Right cardiac atrium (tissue), 5 donors: Measurements from ENCODE around the gene EIF1AD. TPM values are rescaled to one million over a fixed set of nuclear protein-coding genes. Genes with fewer than 3 reads are reported as not detected.

ENCODE experiments used
- ATAC-seq, 2 donors: fragments of 200-7000 bp; cut with Tn5 transposase; one replicate each; pipeline versions ENCODE4 v1.8.0 to v1.9.1; 2020; ENCODE audit warnings: moderate library complexity in 2 of 2, mild to moderate bottlenecking in 1 of 2
- DNase-seq, 3 donors: peaks; one replicate each; pipeline ENCODE4 v3.0.0-alpha.2; 2020
- H3K27ac ChIP-seq: one replicate; pipeline ENCODE4 v1.5.1; 2013; ENCODE audit warnings: mild to moderate bottlenecking, low read length, control low read depth, moderate library complexity
- H3K27me3 ChIP-seq: one replicate; pipeline ENCODE4 v1.6.1; 2013; ENCODE audit not compliant: control insufficient read depth, insufficient read depth
- H3K4me1 ChIP-seq: one replicate; pipeline ENCODE4 v1.6.1; 2013; ENCODE audit warnings: low read length; ENCODE audit not compliant: control insufficient read depth, insufficient read depth
- H3K4me3 ChIP-seq: one replicate; pipeline ENCODE4 v1.5.1; 2013; ENCODE audit warnings: low read length, control low read depth
- H3K9me3 ChIP-seq: one replicate; pipeline ENCODE4 v1.6.1; 2013; ENCODE audit warnings: low read length; ENCODE audit not compliant: control insufficient read depth
- WGBS: extraction: QIAGEN DNeasy Blood & Tissue Kit; methylation state at CpG from one replicate; pipeline ENCODE4 v1.1.7; 2013; 5-methylcytosine and 5-hydroxymethylcytosine counted together
- intact Hi-C, 4 donors: fragments of 100-400 bp; cut with DNase I; formaldehyde crosslinking; loops; one replicate each; pipeline versions ENCODE4 v1.11.0 to v1.14.0; 2022 to 2023
- long read RNA-seq, 4 donors: library from polyadenylated mRNA; unstranded; transcript quantifications; one replicate each; pipeline ENCODE4 v2.0.0, GENCODE V29; 2020 to 2021
- polyA plus RNA-seq: library from polyadenylated mRNA; stranded (reverse); fragments of 200-250 nt; gene quantifications from one replicate; pipeline ENCODE4 v1.2.3, GENCODE V29; 2013
- total RNA-seq, 4 donors: library from RNA; stranded (reverse); fragmentation: NEBNext Ultra II Directional; extraction: Animal tissue kit (Norgen Biotek cat#: 25700); gene quantifications; one replicate each; pipeline ENCODE4 v1.2.1, GENCODE V29; 2021
- donor health status: healthy with polysubstance abuse.
- donor health status: DM: no; HTN: yes; CAD: no.
- donor health status: DM: no; HTN: no; CAD: no.
- donor health status: DM: no; HTN: yes; CAD: no; lungs with severe emphysema.
- donor health status: DM: yes; HTN: yes; CAD: no.

EIF1AD gene, protein sequence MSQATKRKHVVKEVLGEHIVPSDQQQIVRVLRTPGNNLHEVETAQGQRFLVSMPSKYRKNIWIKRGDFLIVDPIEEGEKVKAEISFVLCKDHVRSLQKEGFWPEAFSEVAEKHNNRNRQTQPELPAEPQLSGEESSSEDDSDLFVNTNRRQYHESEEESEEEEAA
- total RNA-seq (10 to 100 TPM; 19.3 to 22.2 (median 20.8) TPM), polyA plus RNA-seq (18.5 TPM)
- long read RNA-seq, donor 1, partial matches to known transcripts: 2 of 8 reads
- long read RNA-seq, donor 1, other reads (novel, unspliced or antisense): 6 of 8 reads
- long read RNA-seq, donor 2, partial matches to known transcripts: 0 of 2 reads
- long read RNA-seq, donor 2, other reads (novel, unspliced or antisense): 1 of 2 reads
- long read RNA-seq, donor 3, transcript EIF1AD-204 (6 exons, 2,761 nt): major isoform, 5 of 27 reads
- long read RNA-seq, donor 3, partial matches to known transcripts: 6 of 27 reads
- long read RNA-seq, donor 3, other reads (novel, unspliced or antisense): 12 of 27 reads
- long read RNA-seq, donor 4, partial matches to known transcripts: 2 of 8 reads
- long read RNA-seq, donor 4, other reads (novel, unspliced or antisense): 5 of 8 reads

DNA sequence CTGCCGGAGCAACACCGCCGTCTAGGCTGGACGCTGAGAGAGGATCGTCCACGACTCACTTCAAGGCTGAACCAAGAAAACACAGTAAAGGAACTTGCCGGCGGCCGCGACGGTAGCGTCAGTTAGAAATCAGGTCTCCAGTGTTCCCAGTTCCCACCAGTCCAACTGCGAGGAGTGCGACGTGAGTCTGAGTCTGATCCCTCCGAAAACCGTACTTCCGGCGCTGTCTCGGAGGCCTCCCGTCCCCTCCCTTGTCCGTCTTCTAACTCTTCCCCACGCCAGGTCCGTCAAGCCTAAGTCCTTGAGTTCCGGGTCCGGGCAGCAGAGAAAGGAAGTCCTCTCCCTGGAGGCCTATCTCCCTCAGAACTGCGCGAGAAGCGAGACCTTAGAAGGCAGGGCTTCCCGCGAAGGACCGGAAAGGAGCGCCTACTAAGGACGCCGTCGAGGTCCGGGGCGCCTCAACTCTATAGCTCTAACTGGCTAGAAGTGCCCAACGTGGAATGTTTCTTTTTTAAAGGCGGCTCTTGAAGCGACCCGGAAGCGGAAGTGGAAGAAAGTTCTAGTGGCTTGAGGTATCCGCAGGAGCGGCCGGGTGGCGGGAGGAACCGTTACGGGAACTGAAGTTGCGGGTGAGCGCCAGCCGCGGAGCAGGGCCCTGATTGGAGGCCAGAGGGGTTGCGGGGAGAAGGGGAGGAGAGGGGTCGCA lies at the start of gene EIF1AD, which contains the start of gene BANF1:
TSS of gene EIF1AD (minus strand) at position 216 of the 706 bp plus-strand sequence. CDS start 1,768 bp downstream, outside the sequence.
TSS of gene BANF1 (plus strand) at position 562 of the 706 bp plus-strand sequence. CDS start 748 bp downstream, outside the sequence.
- ATAC-seq: peak; percentile 92 to 93
- Histone ChIP-seq H3K27me3 (no peaks in the 10 kb centered on the region), H3K4me1 (peaks cover 5% of the 10 kb centered on the region), H3K9me3 (no peaks in the 10 kb centered on the region), H3K4me3 (peak within 1 kb of the TSS; percentile 83), H3K27ac (peak within 1 kb of the TSS; percentile 99)
- peak; percentile 92 to 94 (median 93) for DNase-seq
- intact Hi-C loops: loop anchor here in 1 of 4 donors (5.0 kb wide), 1 partner anchor 35 kb away; no protein-coding TSS in a partner anchor
- WGBS: under 1% methylated on average over 55 of the region's 55 CpGs

DNA sequence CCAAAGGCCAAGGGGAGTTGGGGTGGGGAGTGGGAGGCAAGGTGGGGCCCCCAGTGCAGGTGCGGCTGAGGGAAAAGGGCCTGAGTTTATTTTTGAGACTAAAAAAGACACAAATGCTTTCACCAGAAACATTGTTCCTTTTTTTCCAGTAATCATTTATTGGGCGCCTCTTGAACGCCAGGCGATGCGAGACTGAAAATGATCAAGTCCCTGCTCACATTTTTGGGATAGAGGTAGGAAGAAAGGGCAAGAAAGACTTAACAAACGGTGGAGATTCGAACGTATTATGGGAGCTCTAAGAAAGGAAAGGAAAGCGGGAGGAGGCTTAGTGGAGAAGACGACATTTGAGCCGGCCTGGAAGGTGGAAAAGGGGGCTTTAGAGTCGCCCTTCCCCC lies 49.4 kb upstream of the EIF1AD start:
- no peaks in the 10 kb centered on the region for H3K9me3 ChIP-seq
- DNase-seq (no peak), ATAC-seq (no peak)
- 25% methylated on average over 12 of the region's 12 CpGs for WGBS
- no peaks in the 10 kb centered on the region for H3K27me3 ChIP-seq
- peaks cover 7% of the 10 kb centered on the region for H3K4me1 ChIP-seq
- intact Hi-C loops: no loop called here
- peak overlapping the region; percentile 82 for H3K27ac ChIP-seq
- H3K4me3 ChIP-seq: peak overlapping the region; percentile 63

DNA sequence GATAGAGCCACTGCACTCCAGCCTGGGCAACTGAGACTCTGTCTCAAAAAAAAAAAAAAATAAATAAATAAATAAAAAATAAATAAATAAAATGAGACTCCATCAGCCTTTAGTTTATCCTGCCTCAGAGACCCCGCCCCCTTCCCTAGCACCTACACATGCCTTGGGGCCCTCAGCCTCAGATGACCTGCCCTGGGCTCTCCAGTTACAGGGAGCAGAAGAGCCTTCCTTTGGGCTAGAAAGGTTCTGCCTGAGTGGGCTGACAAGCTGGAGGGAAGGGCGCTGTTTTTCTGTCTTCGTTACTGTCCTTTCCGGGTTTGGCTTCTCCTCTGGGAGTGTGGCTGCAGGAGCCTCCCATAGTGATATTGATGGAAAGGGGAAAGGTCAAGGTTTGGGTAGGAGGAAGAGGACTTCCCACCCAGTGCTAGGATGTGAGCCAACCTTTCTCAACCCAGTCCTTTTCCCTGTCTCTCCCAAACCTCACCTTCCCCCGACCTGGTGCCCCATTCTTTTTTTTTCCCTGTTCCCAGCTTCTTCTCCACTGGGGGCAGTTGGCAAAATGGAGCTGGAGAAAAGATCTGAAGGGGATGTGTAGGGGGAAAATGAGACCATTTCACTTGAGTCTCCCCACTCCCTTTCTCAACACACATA lies 48.7 kb upstream of the EIF1AD start:
- Histone ChIP-seq H3K9me3 (no peaks in the 10 kb centered on the region), H3K27ac (peak overlapping the region; percentile 60), H3K4me1 (peaks cover 7% of the 10 kb centered on the region), H3K27me3 (no peaks in the 10 kb centered on the region), H3K4me3 (no peak overlapping the region)
- DNase-seq (no peak), ATAC-seq (no peak)
- 73% methylated on average over 5 of the region's 5 CpGs for WGBS
- intact Hi-C loops: no loop called here

DNA sequence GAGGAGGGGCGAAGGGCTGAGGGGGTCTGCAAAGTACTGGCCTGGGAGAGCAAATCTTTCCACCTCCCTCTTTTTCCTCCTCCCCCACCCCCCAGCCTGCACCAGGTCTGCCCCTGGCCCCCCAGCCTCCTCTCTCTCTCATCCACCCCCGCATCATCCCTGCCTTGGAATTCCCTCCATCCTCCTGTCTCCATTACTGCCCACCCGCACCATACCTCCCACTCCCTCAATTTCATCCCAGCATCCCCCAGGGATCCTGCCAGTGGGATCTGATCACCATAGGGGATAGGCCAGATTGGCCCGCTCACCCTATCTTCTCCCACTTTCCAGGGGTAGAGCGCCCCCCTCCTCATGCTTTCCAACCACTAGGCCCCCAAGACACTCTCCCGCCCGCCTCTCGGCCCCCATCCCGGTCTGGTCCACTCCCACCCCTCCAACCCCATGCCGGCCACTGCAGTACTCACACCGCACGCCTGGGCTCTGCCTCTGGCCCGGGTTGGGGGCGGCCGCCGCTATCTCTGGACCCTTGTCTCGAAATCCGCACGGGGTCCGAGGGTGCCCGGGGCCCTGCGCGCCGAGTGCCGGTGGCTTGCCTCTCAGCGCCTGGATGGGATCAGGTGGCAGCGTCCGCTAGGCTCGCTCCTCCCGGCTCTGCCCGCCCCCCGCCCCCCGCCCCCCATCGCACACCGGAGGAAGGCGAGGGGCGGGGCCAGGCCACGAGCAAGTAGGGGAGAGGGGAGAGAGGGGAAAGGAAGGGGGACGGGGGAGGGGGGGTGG lies 46.8 kb upstream of the EIF1AD start, which contains the start of gene GAL3ST3:
TSS of gene GAL3ST3 (minus strand) at position 615 of the 777 bp plus-strand sequence. CDS start 3,746 bp downstream, outside the sequence.
- H3K9me3 ChIP-seq: no peaks in the 10 kb centered on the region
- ATAC-seq: no peak
- DNase-seq: peak in 1 of 3 donors; percentile 59
- peaks cover 7% of the 10 kb centered on the region for H3K4me1 ChIP-seq
- peak within 1 kb of the TSS; percentile 48 for H3K27ac ChIP-seq
- peak within 1 kb of the TSS; percentile 47 for H3K4me3 ChIP-seq
- H3K27me3 ChIP-seq: no peaks in the 10 kb centered on the region
- 8% methylated on average over 39 of the region's 39 CpGs for WGBS
- intact Hi-C loops: no loop called here

DNA sequence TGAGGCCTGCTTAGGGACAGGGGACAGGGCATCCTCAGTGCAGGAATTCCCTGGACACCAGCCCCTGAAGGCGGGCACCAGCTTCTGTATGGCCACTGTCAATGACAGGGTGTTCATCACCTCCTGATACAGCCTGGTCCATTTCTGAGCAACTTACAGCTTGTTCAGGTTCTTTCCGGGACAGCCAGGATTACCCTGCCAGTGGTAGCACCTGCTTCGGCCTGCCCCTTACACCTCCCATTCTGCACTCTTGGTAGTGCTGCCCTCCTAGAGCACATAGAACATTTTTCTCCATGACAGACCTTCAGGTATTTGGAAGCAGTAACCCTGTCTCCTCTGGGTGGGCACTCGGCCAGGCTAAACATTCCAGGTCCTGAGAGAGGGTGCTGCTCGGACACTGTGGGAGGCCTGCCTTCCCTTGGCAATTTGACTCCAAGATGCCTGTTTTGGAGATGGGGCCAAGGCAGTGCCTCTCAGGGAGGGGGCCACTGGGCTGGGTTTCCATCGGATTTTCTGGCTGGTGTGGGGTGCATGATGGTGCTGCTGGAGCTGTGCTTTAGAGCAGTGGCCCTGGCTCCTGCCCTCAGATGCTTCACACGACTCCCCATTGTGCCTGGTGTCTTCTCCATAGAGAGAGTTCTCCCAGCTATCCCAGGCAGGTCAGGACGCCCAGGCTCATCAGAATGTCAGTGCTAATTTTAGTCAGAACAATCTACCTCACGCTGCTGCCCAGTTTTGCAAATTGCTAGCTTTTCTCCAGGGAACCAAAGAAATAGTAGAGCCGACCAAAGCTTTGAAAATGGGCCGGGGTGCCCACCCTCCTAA lies 45.8 kb upstream of the EIF1AD start:
- Histone ChIP-seq H3K4me1 (peaks cover 3% of the 10 kb centered on the region), H3K9me3 (no peaks in the 10 kb centered on the region), H3K4me3 (no peak overlapping the region), H3K27me3 (no peaks in the 10 kb centered on the region), H3K27ac (peak overlapping the region; percentile 48)
- 60% methylated on average over 11 of the region's 11 CpGs for WGBS
- intact Hi-C loops: no loop called here
- DNase-seq (peak in 2 of 3 donors; percentile 66), ATAC-seq (peak in 1 of 2 donors; percentile 25)

DNA sequence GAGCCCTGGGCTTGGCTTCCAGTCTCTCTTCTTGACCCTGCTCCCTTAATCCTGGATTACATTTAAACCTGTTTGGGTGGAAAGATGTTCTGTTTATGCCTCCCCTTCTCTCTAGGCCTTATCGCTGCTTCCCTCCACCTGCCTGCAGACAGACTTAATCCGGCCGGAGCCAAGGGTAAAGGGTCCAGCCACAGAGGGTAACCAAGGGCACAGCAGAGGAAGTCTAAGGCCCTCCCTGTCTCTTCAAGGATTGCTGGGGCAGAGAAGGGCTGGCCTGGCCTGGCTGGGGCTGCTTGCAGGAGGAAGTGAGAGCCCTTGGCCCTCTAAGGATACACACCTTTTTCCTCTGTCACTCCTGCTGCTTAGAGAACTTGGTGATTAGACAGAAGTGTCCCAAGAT lies 44.9 kb upstream of the EIF1AD start:
- peaks cover 3% of the 10 kb centered on the region for H3K4me1 ChIP-seq
- DNase-seq: no peak
- no peaks in the 10 kb centered on the region for H3K27me3 ChIP-seq
- H3K4me3 ChIP-seq: no peak overlapping the region
- intact Hi-C loops: no loop called here
- peak overlapping the region; percentile 45 for H3K27ac ChIP-seq
- 96% methylated on average over 3 of the region's 3 CpGs for WGBS
- no peak for ATAC-seq
- H3K9me3 ChIP-seq: no peaks in the 10 kb centered on the region

DNA sequence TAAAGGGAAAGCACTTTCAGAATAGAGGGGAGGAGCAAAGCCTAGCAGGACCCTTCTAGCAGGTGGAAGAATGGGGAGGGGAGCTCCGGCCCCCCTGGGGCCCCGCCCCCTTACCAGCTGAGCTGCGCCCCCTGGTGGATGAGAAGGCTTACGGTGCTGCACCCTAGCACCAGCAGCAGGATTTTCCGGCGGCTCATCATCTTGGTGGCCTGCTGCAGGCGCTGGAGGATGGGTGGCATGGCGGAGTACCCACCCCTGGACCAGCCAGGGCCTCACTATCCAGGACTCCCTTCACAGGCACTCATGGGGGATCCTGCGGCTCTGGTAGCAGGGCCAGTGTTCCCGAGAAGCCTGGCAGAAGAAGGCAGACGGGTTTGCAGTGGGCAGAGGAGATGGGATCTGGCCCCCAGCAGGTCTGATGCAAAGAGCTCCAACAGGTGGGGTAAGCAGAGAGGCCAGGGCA lies 43.3 kb upstream of the EIF1AD start:
- intact Hi-C loops: no loop called here
- no peaks in the 10 kb centered on the region for H3K27me3 ChIP-seq
- H3K9me3 ChIP-seq: no peaks in the 10 kb centered on the region
- peak; percentile 53 to 64 for ATAC-seq
- no peak overlapping the region for H3K4me3 ChIP-seq
- H3K4me1 ChIP-seq: no peaks in the 10 kb centered on the region
- H3K27ac ChIP-seq: no peak overlapping the region
- DNase-seq: peak; percentile 74 to 88 (median 87)
- 17% methylated on average over 11 of the region's 11 CpGs for WGBS

DNA sequence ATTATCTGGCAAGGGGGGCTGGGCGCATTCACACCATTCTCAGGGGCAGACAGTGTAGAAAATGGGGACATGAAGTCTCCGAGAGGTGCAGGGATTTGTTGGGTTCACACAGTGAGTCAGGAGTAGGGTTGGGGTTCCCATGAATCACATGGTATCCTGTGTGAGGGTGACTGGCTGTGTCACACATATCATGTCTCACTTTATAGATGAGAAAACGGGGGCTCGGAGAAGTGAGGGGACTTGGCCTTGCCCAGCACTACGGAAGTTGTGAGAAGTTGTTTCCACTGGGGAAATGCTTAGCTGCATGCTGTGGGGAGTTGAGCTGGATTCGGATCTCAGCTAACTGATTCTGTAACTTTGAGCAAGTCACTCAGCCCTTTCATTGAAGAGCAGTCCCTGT lies 42.8 kb upstream of the EIF1AD start:
- ATAC-seq (no peak), DNase-seq (no peak)
- Histone ChIP-seq H3K4me3 (no peak overlapping the region), H3K4me1 (no peaks in the 10 kb centered on the region), H3K27me3 (no peaks in the 10 kb centered on the region), H3K9me3 (no peaks in the 10 kb centered on the region), H3K27ac (no peak overlapping the region)
- WGBS: 64% methylated on average over 6 of the region's 6 CpGs
- intact Hi-C loops: no loop called here

DNA sequence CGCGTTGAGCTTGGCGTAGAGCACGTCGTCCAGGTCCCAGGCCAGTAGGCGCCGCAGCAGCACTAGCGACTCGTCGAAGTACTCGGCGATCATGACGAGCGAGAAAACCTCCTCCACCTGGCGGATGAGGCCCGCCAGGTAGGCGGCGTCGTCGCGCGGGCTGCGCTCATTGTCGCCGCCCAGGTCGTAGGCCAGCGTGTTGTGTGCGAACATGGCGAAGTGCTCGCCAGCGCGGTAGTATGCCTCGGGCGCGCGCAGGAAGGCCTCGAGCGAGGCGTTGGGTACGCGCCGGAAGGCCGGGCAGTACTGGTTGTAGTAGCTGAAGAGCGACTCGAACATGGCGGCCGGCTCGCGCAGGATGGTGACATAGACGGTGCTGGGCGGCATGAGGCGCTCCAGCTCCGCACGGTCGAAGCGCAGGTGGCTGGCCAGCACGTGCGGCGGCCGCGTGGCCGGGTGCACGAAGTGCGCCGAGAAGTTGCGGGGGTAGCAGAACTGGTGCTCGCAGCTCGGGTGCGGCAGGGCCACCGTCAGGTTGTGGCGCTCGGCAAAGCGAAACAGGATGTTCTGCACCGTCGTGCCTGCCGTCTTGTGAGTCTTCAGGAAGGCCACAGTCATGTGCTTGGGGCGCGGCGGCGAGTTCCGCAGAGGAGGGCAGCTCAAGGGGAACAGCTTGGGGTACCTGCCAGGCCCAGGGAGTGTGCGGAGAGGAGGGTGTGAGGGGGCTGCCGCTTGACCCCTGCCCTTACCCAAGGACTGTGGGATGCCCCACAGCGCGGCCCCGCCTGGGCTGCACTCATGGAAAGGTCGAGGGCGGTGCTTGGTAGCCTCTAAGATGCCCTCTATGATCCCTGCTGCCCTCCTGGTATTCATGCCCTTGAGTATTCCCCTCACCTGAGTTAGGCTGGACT lies 41.3 kb upstream of the EIF1AD start:
- WGBS: 96% methylated on average over 88 of the region's 88 CpGs
- no peak for ATAC-seq
- intact Hi-C loops: no loop called here

More for the DNA sequence above, 41.3 kb upstream of the EIF1AD start:
- Histone ChIP-seq H3K9me3 (no peaks in the 10 kb centered on the region), H3K4me1 (no peaks in the 10 kb centered on the region), H3K4me3 (no peak overlapping the region), H3K27ac (no peak overlapping the region), H3K27me3 (no peaks in the 10 kb centered on the region)
- DNase-seq: no peak
